ENCODE results near the gene THAP7. TPM values are rescaled to one million over a fixed set of nuclear protein-coding genes. Genes with fewer than 3 reads are reported as not detected.

The THAP7 gene
- total and polyA plus RNA-seq, 2 donors (not counting 3 experiments of a cell fraction or from before 2014, with no cell fraction given) = 13.5 to 24.4 TPM

- BruUV-seq (replicated peaks) = no TSS peak
- Histone ChIP-seq H3K4me2 (ENCODE audit: insufficient read depth, low read length) (no peak overlapping the region), H3K27ac (ENCODE audit: insufficient read depth, low read depth, low read length) (no peak overlapping the region), H3K9me1 (replicated peaks; ENCODE audit: control insufficient read depth, extremely low read depth, insufficient read depth, low read length) (no peaks in the 10 kb centered on the region), H2AFZ (ENCODE audit: low read depth, low read length) (no peak overlapping the region), H3K4me3 (replicated peaks in 1 of 3; ENCODE audit: insufficient read depth in 1 of 3, low read depth in 1 of 3, low read length in 3 of 3) (no peak overlapping the region), H4K20me1 (replicated peaks; ENCODE audit: control insufficient read depth, extremely low read depth, insufficient read depth, low read length) (no peaks in the 10 kb centered on the region), H3K36me3 (ENCODE audit: control insufficient read depth in 2 of 2, extremely low read depth in 1 of 2, insufficient read depth in 2 of 2, low read length in 2 of 2) (no peaks in the 10 kb centered on the region), H3K27me3 (ENCODE audit: control insufficient read depth in 2 of 2, insufficient read depth in 2 of 2, low read length in 2 of 2) (peaks cover 4 to 18% of the 10 kb centered on the region in 2 experiments), H3K4me1 (ENCODE audit: control insufficient read depth, extremely low read depth, insufficient read depth, low read length) (peaks cover 2% of the 10 kb centered on the region), H3K9ac (replicated peaks; ENCODE audit: extremely low read depth, insufficient read depth, low read length) (no peak overlapping the region), H3K79me2 (ENCODE audit: control insufficient read depth, insufficient read depth, low read length) (no peaks in the 10 kb centered on the region), H3K9me3 (replicated peaks; ENCODE audit: control insufficient read depth, insufficient read depth, low read length) (no peaks in the 10 kb centered on the region)
- CTCF ChIA-PET = interaction anchor here (1.3 to 2.1 kb wide), 2 partner anchors 12 to 83 kb away, joined by 4 to 6 read pairs; no protein-coding TSS in a partner anchor
- dilution Hi-C loops (cut with MboI; ENCODE audit: extremely low pct_ligation_motif_present, low sequenced_read_pairs) = no loop called here
- DNase-seq (ENCODE audit: low read depth, low spot score) (no peak), FAIRE-seq (no peak)
- intact Hi-C loops (cut with micrococcal nuclease) = no loop called here
- no peak for TF ChIP-seq POLR2A (IDR thresholded peaks at IDR 0.05; ENCODE audit: low read depth, low read length)
- TF ChIP-seq FOS (IDR thresholded peaks at IDR 0.05; ENCODE audit: borderline replicate concordance, insufficient read depth, low read length) = no peak
- POLR2A ChIA-PET = no interaction called here
These were observed 33.5 kb downstream of the THAP7 start for GRCh38 chr22:20968281-20968977.

- peaks cover 2% of the 10 kb centered on the region for H3K4me1 ChIP-seq (ENCODE audit: control insufficient read depth, extremely low read depth, insufficient read depth, low read length)
- no peak overlapping the region for H3K27ac ChIP-seq (ENCODE audit: insufficient read depth, low read depth, low read length)
- ChIA-PET CTCF (interaction anchor here (0.6 to 2.1 kb wide), 4 partner anchors 11 to 82 kb away, joined by 3 to 6 read pairs (median 4); no protein-coding TSS in a partner anchor), POLR2A (no interaction called here)
- FAIRE-seq = no peak
- no peaks in the 10 kb centered on the region for H3K79me2 ChIP-seq (ENCODE audit: control insufficient read depth, insufficient read depth, low read length)
- H3K9ac ChIP-seq (replicated peaks; ENCODE audit: extremely low read depth, insufficient read depth, low read length) = no peak overlapping the region
- H3K27me3 ChIP-seq (ENCODE audit: control insufficient read depth in 2 of 2, insufficient read depth in 2 of 2, low read length in 2 of 2) = peaks cover 4 to 18% of the 10 kb centered on the region in 2 experiments
- H3K9me1 ChIP-seq (replicated peaks; ENCODE audit: control insufficient read depth, extremely low read depth, insufficient read depth, low read length) = no peaks in the 10 kb centered on the region
- BruUV-seq (replicated peaks) = no TSS peak
- H3K4me3 ChIP-seq (replicated peaks in 1 of 3; ENCODE audit: insufficient read depth in 1 of 3, low read depth in 1 of 3, low read length in 3 of 3) = no peak overlapping the region
- H3K9me3 ChIP-seq (replicated peaks; ENCODE audit: control insufficient read depth, insufficient read depth, low read length) = no peaks in the 10 kb centered on the region
- no peak overlapping the region for H2AFZ ChIP-seq (ENCODE audit: low read depth, low read length)
- no peak overlapping the region for H3K4me2 ChIP-seq (ENCODE audit: insufficient read depth, low read length)
- no peaks in the 10 kb centered on the region for H4K20me1 ChIP-seq (replicated peaks; ENCODE audit: control insufficient read depth, extremely low read depth, insufficient read depth, low read length)
- no peak for DNase-seq (ENCODE audit: low read depth, low spot score)
- dilution Hi-C loops (cut with MboI; ENCODE audit: extremely low pct_ligation_motif_present, low sequenced_read_pairs) = no loop called here
- no peaks in the 10 kb centered on the region for H3K36me3 ChIP-seq (ENCODE audit: control insufficient read depth in 2 of 2, extremely low read depth in 1 of 2, insufficient read depth in 2 of 2, low read length in 2 of 2)
- TF ChIP-seq JUN (IDR thresholded peaks at IDR 0.05; ENCODE audit: borderline replicate concordance, insufficient read depth, insufficient read length, low read depth) (no peak), MAX (IDR thresholded peaks at IDR 0.05; ENCODE audit: insufficient read depth, insufficient read length) (no peak), FOS (IDR thresholded peaks at IDR 0.05; ENCODE audit: borderline replicate concordance, insufficient read depth, low read length) (no peak), POLR2AphosphoS5 (IDR thresholded peaks at IDR 0.05; ENCODE audit: insufficient read depth, low read depth, low read length) (no peak)
- intact Hi-C loops (cut with micrococcal nuclease) = no loop called here
These were observed 34.2 kb downstream of the THAP7 start for GRCh38 chr22:20967697-20968211.

Data from endothelial cell of umbilical vein (primary cell).